Naive thymus-derived CD4-positive, alpha-beta T cell (primary cell): ENCODE results near the gene RALGPS1. TPM values are rescaled to one million over a fixed set of nuclear protein-coding genes. Genes with fewer than 3 reads are reported as not detected.

Source experiments
- ATAC-seq: fragments of 150-1000 bp; cut with Tn5 transposase; 2 replicates; pipeline ENCODE4 v1.10.0; 2021; ENCODE audit warnings: mild to moderate bottlenecking, moderate library complexity
- CTCF ChIA-PET: fragments of 350-600 bp; sonication (Branson Sonifier 250); formaldehyde crosslinking; loops from one replicate; lab custom pipeline; 2021; ENCODE audit warnings: antibody characterized with exemption; lab: Charles Lee
- POLR2A ChIA-PET: fragments of 350-600 bp; sonication (Branson Sonifier 250); formaldehyde crosslinking; loops from one replicate; lab custom pipeline; 2021; ENCODE audit warnings: antibody characterized with exemption, inconsistent platforms; lab: Charles Lee
- DNase-seq, 9 donors: peaks; one replicate each; pipeline versions ENCODE4 v3.0.0 to v3.0.0-alpha.2; 2020 to 2022; ENCODE audit warnings: mixed read lengths in 1 of 9
- H3K27ac ChIP-seq: one replicate; pipeline ENCODE4 v1.7.0; 2013; ENCODE audit warnings: mild to moderate bottlenecking, low read depth, low read length, moderate library complexity
- H3K27me3 ChIP-seq, 2 donors: one replicate each; pipeline ENCODE4 v1.7.0; 2013; ENCODE audit warnings: low read length in 2 of 2, mild to moderate bottlenecking in 2 of 2, moderate library complexity in 2 of 2; ENCODE audit not compliant: control insufficient read depth in 2 of 2, insufficient read depth in 2 of 2
- H3K36me3 ChIP-seq, 3 experiments: 1 replicate in 2 of 3; 2 replicates in 1 of 3; pipeline ENCODE4 v1.7.0; 2013; ENCODE audit warnings: low read length in 3 of 3, mild to moderate bottlenecking in 3 of 3, moderate library complexity in 1 of 3; ENCODE audit not compliant: insufficient read depth in 3 of 3, control insufficient read depth in 2 of 3
- H3K4me1 ChIP-seq, 2 donors: one replicate each; pipeline ENCODE4 v1.7.0; 2013; ENCODE audit warnings: low read length in 2 of 2, mild to moderate bottlenecking in 2 of 2, moderate library complexity in 1 of 2; ENCODE audit not compliant: control insufficient read depth in 2 of 2, insufficient read depth in 2 of 2
- H3K4me3 ChIP-seq: 2 replicates; pipeline ENCODE4 v1.7.0; 2013; ENCODE audit warnings: mild to moderate bottlenecking, low read length
- H3K9me3 ChIP-seq, 3 experiments: 1 replicate in 2 of 3; 2 replicates in 1 of 3; pipeline ENCODE4 v1.7.0; 2013; ENCODE audit warnings: low read length in 3 of 3; ENCODE audit not compliant: control insufficient read depth in 2 of 3
- H3K27ac Mint-ChIP-seq, 9 donors: one replicate each; pipeline ENCODE4 v1.8.0; 2020 to 2022; ENCODE audit warnings: mixed read lengths in 9 of 9, mild to moderate bottlenecking in 8 of 9, moderate library complexity in 5 of 9, inconsistent platforms in 2 of 9
- H3K27me3 Mint-ChIP-seq, 5 donors: one replicate each; pipeline ENCODE4 v1.8.0; 2021 to 2022; ENCODE audit warnings: mixed read lengths in 5 of 5, mild to moderate bottlenecking in 1 of 5
- H3K36me3 Mint-ChIP-seq, 5 donors: one replicate each; pipeline ENCODE4 v1.8.0; 2020 to 2022; ENCODE audit warnings: mixed read lengths in 5 of 5, mild to moderate bottlenecking in 3 of 5, inconsistent platforms in 1 of 5
- H3K4me1 Mint-ChIP-seq, 7 donors: one replicate each; pipeline ENCODE4 v1.8.0; 2020 to 2022; ENCODE audit warnings: mixed read lengths in 7 of 7, mild to moderate bottlenecking in 3 of 7, inconsistent platforms in 1 of 7
- H3K4me3 Mint-ChIP-seq, 10 donors: one replicate each; pipeline ENCODE4 v1.8.0; 2020 to 2022; ENCODE audit warnings: mild to moderate bottlenecking in 10 of 10, mixed read lengths in 10 of 10, moderate library complexity in 6 of 10, inconsistent platforms in 2 of 10
- H3K9me3 Mint-ChIP-seq, 11 donors: one replicate each; pipeline ENCODE4 v1.8.0; 2020 to 2022; ENCODE audit warnings: mixed read lengths in 11 of 11, mild to moderate bottlenecking in 4 of 11, inconsistent platforms in 1 of 11, moderate library complexity in 1 of 11
- intact Hi-C, 2 donors: fragments of 100-400 bp; cut with micrococcal nuclease; formaldehyde crosslinking; loops; one replicate each; pipeline ENCODE4 v1.15.1; 2023
- polyA plus RNA-seq, 2 donors: library from polyadenylated mRNA; unstranded; fragments of 300-500 nt; fragmentation: Illumina TruSeq; gene quantifications; one replicate each; pipeline ENCODE4 v1.2.3, GENCODE V29; 2021
- total RNA-seq, 6 experiments: library from RNA in 5 of 6; stranded (reverse) in 5 of 6; gene quantifications; 1 replicate in 5 of 6; 2 replicates in 1 of 6; pipeline ENCODE4 v1.2.3 and lab custom pipeline; 2021 to 2026

RALGPS1 gene
- total and polyA plus RNA-seq, 7 experiments from 2014 or later = 1.0 to 8.3 (median 4.1) TPM

GRCh38 chr9:127214421-127215267, 300.1 kb downstream of the RALGPS1 start:
- CTCF ChIA-PET = interaction anchor here (0.6 to 2.4 kb wide), 13 partner anchors 10 to 706 kb away, joined by 3 to 8 read pairs (median 3); partner anchors contain the start of genes SLC2A8 and ZNF79
- Mint-ChIP-seq H3K9me3 (no peaks in the 10 kb centered on the region), H3K4me1 (peaks cover 0 to 5% (median 0%) of the 10 kb centered on the region in 7 donors), H3K27ac (no peak overlapping the region), H3K27me3 (peaks cover 0 to 16% (median 4%) of the 10 kb centered on the region in 5 donors), H3K36me3 (no peaks in the 10 kb centered on the region), H3K4me3 (no peak overlapping the region)
- intact Hi-C loops = loop anchor here (1.0 to 2.0 kb wide), 8 partner anchors 31 to 707 kb away; partner anchors contain the start of genes LRSAM1 (in 2 of the 2), RPL12 (in 2 of the 2) and ZNF79 (in 1 of the 2)
- H3K4me1 ChIP-seq = no peaks in the 10 kb centered on the region
- ATAC-seq (peak; percentile 84), DNase-seq (peak in 8 of 9 donors; percentile 37 to 62 (median 48))
- POLR2A ChIA-PET = interaction anchor here (1.1 to 1.7 kb wide), 2 partner anchors 10 to 236 kb away, joined by 4 to 9 read pairs; partner anchors contain the start of genes LRSAM1 and RPL12
- H3K4me3 ChIP-seq = no peak overlapping the region
- no peaks in the 10 kb centered on the region for H3K9me3 ChIP-seq
- no peaks in the 10 kb centered on the region for H3K36me3 ChIP-seq
- H3K27me3 ChIP-seq = no peaks in the 10 kb centered on the region
- no peak overlapping the region for H3K27ac ChIP-seq

GRCh38 chr9:127215268-127216209, 301.0 kb downstream of the RALGPS1 start:
- ATAC-seq = no peak
- Mint-ChIP-seq H3K36me3 (no peaks in the 10 kb centered on the region), H3K4me1 (peaks cover 0 to 5% (median 0%) of the 10 kb centered on the region in 7 donors), H3K4me3 (no peak overlapping the region), H3K27me3 (peaks cover 0 to 14% (median 4%) of the 10 kb centered on the region in 5 donors), H3K9me3 (no peaks in the 10 kb centered on the region), H3K27ac (no peak overlapping the region)
- DNase-seq = no peak
- H3K4me3 ChIP-seq = no peak overlapping the region
- H3K36me3 ChIP-seq = no peaks in the 10 kb centered on the region
- H3K27ac ChIP-seq = no peak overlapping the region
- H3K9me3 ChIP-seq = no peaks in the 10 kb centered on the region
- ChIA-PET CTCF (interaction anchor here (0.7 to 2.4 kb wide), 8 partner anchors 9 to 705 kb away, joined by 3 to 8 read pairs (median 5); partner anchors contain the start of gene SLC2A8), POLR2A (interaction anchor here (1.0 to 1.7 kb wide), 3 partner anchors 9 to 235 kb away, joined by 4 to 9 read pairs (median 4); partner anchors contain the start of genes LRSAM1 and RPL12)
- no peaks in the 10 kb centered on the region for H3K4me1 ChIP-seq
- intact Hi-C loops = loop anchor here (2.0 kb wide), 3 partner anchors 183 to 235 kb away; partner anchors contain the start of genes LRSAM1 (in 1 of the 2), RPL12 (in 1 of the 2) and ZNF79 (in 1 of the 2)
- no peaks in the 10 kb centered on the region for H3K27me3 ChIP-seq

GRCh38 chr9:127216210-127216887, 301.8 kb downstream of the RALGPS1 start:
- H3K4me3 Mint-ChIP-seq = no peak overlapping the region
- H3K9me3 Mint-ChIP-seq = no peaks in the 10 kb centered on the region
- no peak overlapping the region for H3K27ac Mint-ChIP-seq
- peaks cover 0 to 18% (median 0%) of the 10 kb centered on the region in 5 donors for H3K27me3 Mint-ChIP-seq
- Histone ChIP-seq H3K9me3 (no peaks in the 10 kb centered on the region), H3K36me3 (no peaks in the 10 kb centered on the region), H3K27me3 (no peaks in the 10 kb centered on the region), H3K4me1 (no peaks in the 10 kb centered on the region), H3K4me3 (no peak overlapping the region), H3K27ac (no peak overlapping the region)
- ATAC-seq (no peak), DNase-seq (no peak)
- H3K4me1 Mint-ChIP-seq = peaks cover 0 to 11% (median 5%) of the 10 kb centered on the region in 7 donors
- CTCF ChIA-PET = interaction anchor here (0.5 to 2.4 kb wide), 2 partner anchors 8 to 1104 kb away, joined by 3 to 8 read pairs; no protein-coding TSS in a partner anchor
- POLR2A ChIA-PET = interaction anchor here (1.0 kb wide), 1 partner anchor 11 kb away, joined by 4 read pairs; no protein-coding TSS in a partner anchor
- H3K36me3 Mint-ChIP-seq = no peaks in the 10 kb centered on the region
- intact Hi-C loops = no loop called here

- POLR2A ChIA-PET = no interaction called here
- H3K4me3 Mint-ChIP-seq = no peak overlapping the region
- H3K9me3 Mint-ChIP-seq = no peaks in the 10 kb centered on the region
- Histone ChIP-seq H3K4me1 (peaks cover 3 to 4% of the 10 kb centered on the region in 2 donors), H3K4me3 (no peak overlapping the region), H3K27ac (no peak overlapping the region), H3K36me3 (no peaks in the 10 kb centered on the region), H3K27me3 (no peaks in the 10 kb centered on the region), H3K9me3 (no peaks in the 10 kb centered on the region)
- H3K36me3 Mint-ChIP-seq = no peaks in the 10 kb centered on the region
- intact Hi-C loops = no loop called here
- DNase-seq = no peak
- H3K27ac Mint-ChIP-seq = no peak overlapping the region
- ATAC-seq = no peak
- CTCF ChIA-PET = no interaction called here
- H3K27me3 Mint-ChIP-seq = peaks cover 0 to 20% (median 0%) of the 10 kb centered on the region in 5 donors
- H3K4me1 Mint-ChIP-seq = peaks cover 2 to 17% (median 10%) of the 10 kb centered on the region in 7 donors
These were observed 302.3 kb downstream of the RALGPS1 start for GRCh38 chr9:127216888-127217217.

GRCh38 chr9:127218818-127219217, 304.2 kb downstream of the RALGPS1 start:
- ChIA-PET CTCF (no interaction called here), POLR2A (no interaction called here)
- no peak overlapping the region for H3K4me3 ChIP-seq
- peaks cover 11 to 36% (median 30%) of the 10 kb centered on the region in 7 donors for H3K4me1 Mint-ChIP-seq
- intact Hi-C loops = no loop called here
- H3K4me3 Mint-ChIP-seq = no peak overlapping the region
- ATAC-seq = no peak
- no peaks in the 10 kb centered on the region for H3K36me3 Mint-ChIP-seq
- peaks cover 4 to 15% of the 10 kb centered on the region in 2 donors for H3K4me1 ChIP-seq
- H3K9me3 Mint-ChIP-seq = no peaks in the 10 kb centered on the region
- H3K27ac Mint-ChIP-seq = no peak overlapping the region
- DNase-seq = no peak
- H3K9me3 ChIP-seq = no peaks in the 10 kb centered on the region
- peaks cover 0 to 32% (median 0%) of the 10 kb centered on the region in 5 donors for H3K27me3 Mint-ChIP-seq
- no peak overlapping the region for H3K27ac ChIP-seq
- H3K36me3 ChIP-seq = no peaks in the 10 kb centered on the region
- no peaks in the 10 kb centered on the region for H3K27me3 ChIP-seq
